ENCODE data around the gene CHRNE.

DNA sequence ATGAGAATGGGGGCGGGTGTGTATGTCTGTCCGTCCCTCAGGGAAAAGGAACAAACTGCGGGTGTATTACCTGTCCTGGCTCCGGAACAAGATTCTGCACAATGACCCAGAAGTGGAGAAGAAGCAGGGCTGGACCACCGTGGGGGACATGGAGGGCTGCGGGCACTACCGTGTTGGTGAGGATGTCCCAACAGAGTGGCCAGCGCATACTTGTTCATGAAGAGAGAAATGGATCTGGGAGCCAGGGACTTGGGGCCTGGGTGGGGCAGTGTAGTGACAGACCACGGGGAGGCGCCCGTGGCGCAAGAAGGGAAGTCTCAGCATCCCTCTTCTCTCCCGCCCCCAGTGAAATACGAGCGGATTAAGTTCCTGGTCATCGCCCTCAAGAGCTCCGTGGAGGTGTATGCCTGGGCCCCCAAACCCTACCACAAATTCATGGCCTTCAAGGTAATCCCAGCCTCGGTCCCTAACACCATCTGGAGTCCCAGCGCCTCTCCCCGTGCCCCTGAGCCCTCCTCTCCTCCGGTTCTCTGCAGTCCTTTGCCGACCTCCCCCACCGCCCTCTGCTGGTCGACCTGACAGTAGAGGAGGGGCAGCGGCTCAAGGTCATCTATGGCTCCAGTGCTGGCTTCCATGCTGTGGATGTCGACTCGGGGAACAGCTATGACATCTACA, 7.1 kb downstream of the CHRNE start:
- TF ChIP-seq, protein P1, sequence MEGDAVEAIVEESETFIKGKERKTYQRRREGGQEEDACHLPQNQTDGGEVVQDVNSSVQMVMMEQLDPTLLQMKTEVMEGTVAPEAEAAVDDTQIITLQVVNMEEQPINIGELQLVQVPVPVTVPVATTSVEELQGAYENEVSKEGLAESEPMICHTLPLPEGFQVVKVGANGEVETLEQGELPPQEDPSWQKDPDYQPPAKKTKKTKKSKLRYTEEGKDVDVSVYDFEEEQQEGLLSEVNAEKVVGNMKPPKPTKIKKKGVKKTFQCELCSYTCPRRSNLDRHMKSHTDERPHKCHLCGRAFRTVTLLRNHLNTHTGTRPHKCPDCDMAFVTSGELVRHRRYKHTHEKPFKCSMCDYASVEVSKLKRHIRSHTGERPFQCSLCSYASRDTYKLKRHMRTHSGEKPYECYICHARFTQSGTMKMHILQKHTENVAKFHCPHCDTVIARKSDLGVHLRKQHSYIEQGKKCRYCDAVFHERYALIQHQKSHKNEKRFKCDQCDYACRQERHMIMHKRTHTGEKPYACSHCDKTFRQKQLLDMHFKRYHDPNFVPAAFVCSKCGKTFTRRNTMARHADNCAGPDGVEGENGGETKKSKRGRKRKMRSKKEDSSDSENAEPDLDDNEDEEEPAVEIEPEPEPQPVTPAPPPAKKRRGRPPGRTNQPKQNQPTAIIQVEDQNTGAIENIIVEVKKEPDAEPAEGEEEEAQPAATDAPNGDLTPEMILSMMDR (conservative IDR thresholded peaks at IDR 0.05; ENCODE audit: low read length), result no peak
- no peak for TF ChIP-seq EZH2phosphoT487 (IDR thresholded peaks at IDR 0.05; ENCODE audit: borderline replicate concordance)
